GM12875 (cell line): ENCODE data around the gene COPS8.

Source experiments
- H3K4me3 ChIP-seq: one replicate; pipeline ENCODE4 v1.5.1; 2011; ENCODE audit warnings: low read depth, low read length, control low read depth
- CTCF ChIP-seq: IDR thresholded peaks from 2 replicates; pipeline ENCODE4 v1.5.1; 2011; ENCODE audit warnings: low read depth, mild to moderate bottlenecking, control low read depth, inconsistent platforms, low read length, moderate library complexity, borderline replicate concordance; ENCODE audit not compliant: insufficient read depth

Gene COPS8

GRCh38 chr2:237130562-237131421 is 45.1 kb downstream of the COPS8 start:
- no peak overlapping the region for H3K4me3 ChIP-seq
- TF ChIP-seq CTCF, result no peak

DNA sequence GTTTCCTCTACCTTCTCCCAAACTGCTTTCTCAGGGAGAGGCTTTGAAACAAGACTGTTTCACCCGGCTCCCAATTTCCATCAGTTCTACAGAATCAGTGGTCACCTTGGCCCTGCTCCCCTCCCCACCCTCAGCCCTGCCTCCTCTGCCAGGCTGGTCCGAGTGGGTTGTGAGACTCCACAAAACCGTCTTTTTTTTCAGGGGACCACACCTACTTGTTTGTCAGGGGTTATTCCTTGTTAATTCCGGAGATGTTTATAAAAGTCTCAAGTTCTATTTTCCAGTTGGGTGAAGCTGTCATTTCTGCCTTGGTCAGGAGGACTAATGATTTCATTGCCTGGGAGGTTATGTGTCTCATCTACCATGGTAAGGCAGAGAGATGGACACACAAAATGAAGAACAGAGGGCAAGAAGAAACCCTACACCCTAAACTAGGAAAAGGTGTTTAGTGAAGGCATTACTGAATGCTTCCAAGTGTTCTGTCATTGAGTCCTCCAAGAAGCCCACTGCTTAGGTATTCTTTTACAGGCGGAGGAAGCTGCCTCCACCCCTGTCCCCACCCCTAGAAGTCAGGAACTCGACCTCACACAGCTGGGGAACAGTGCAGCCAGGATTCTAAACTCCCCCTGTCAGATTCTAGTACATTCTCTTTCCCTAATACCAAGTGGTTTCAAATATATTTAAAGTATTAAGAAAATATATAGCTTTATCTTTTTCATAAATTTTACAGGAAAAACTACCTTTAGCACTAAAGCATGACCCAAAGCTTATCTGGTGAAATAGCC is 46.3 kb downstream of the COPS8 start:
- no peak for TF ChIP-seq CTCF

DNA sequence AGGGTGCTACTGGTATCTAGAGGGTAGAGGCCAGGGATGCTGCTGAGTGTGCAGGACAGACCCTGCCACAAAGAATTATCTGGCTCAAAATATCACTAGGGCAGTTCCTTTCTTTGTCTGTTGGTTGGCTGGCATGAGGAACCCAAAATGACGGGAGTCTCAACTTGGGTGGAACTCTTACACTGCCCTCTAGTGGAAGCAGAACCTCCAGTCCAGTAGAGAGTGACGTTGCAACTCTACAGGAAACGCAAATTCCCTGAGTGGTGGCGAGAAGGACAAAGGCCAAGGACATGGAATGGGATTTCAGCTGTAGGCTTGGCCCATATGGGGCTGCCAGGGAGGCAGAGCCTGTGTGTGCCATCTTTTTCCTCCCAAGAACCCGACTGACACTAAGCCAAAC is 47.1 kb downstream of the COPS8 start:
- TF ChIP-seq CTCF, result peak; percentile 68
- H3K4me3 ChIP-seq, result no peak overlapping the region

More for the DNA sequence above, 46.3 kb downstream of the COPS8 start:
- no peak overlapping the region for H3K4me3 ChIP-seq

- TF ChIP-seq CTCF, result no peak
- no peak overlapping the region for H3K4me3 ChIP-seq
Observed at GRCh38 chr2:237134321-237135230, 48.9 kb downstream of the COPS8 start.

- H3K4me3 ChIP-seq, result no peak overlapping the region
- TF ChIP-seq CTCF, result no peak
Observed at GRCh38 chr2:237136824-237137223, 51.1 kb downstream of the COPS8 start.

GRCh38 chr2:237137626-237138323 is 52.1 kb downstream of the COPS8 start:
- H3K4me3 ChIP-seq, result no peak overlapping the region
- no peak for TF ChIP-seq CTCF
